Uterus (tissue), 2 donors: ENCODE data around the gene EVA1A.

Source experiments
- CTCF ChIP-seq, 4 experiments: fragments of 200-600 bp in 2 of 4; fragments of 450-650 bp in 2 of 4; sonication (generic) in 2 of 4; IDR thresholded peaks; one replicate each; pipeline ENCODE4 v1.5.1; 2016 to 2019; ENCODE audit warnings: antibody characterized with exemption in 4 of 4, mild to moderate bottlenecking in 2 of 4, moderate library complexity in 1 of 4
- POLR2A ChIP-seq, 2 donors: fragments of 450-650 bp; IDR thresholded peaks; one replicate each; pipeline ENCODE4 v1.6.1; 2016; ENCODE audit warnings: antibody characterized with exemption in 2 of 2, mild to moderate bottlenecking in 1 of 2, moderate library complexity in 1 of 2

- TF ChIP-seq CTCF (IDR thresholded peaks at IDR 0.05) (no peak), POLR2A (IDR thresholded peaks at IDR 0.05) (no peak)
Measured at GRCh38 chr2:75594596-75594995, 33.9 kb upstream of the EVA1A start.
